Calu3 (cell line): ENCODE measurements around the gene TTC19. TPM values are rescaled to one million over a fixed set of nuclear protein-coding genes. Genes with fewer than 3 reads are reported as not detected.

Source experiments
- BruUV-seq: library from RNA; stranded (reverse); fragments of 400-500 nt; replicated peaks from 2 replicates; lab custom pipeline; 2021; lab: Mats Ljungman, UMichigan
- CTCF ChIA-PET: fragments of 300-600 bp; sonication (Branson Sonifier 250); formaldehyde crosslinking; loops from one replicate; lab custom pipeline; 2022; ENCODE audit warnings: antibody characterized with exemption; lab: Charles Lee
- DNase-seq: peaks from one replicate; pipeline ENCODE4 v3.0.0; 2022
- H3K27ac Mint-ChIP-seq: one replicate; pipeline ENCODE4 v1.8.0; 2022; ENCODE audit warnings: mixed read lengths; ENCODE audit not compliant: unreplicated experiment
- H3K27me3 Mint-ChIP-seq: one replicate; pipeline ENCODE4 v1.8.0; 2022; ENCODE audit warnings: mixed read lengths; ENCODE audit not compliant: unreplicated experiment
- H3K36me3 Mint-ChIP-seq: one replicate; pipeline ENCODE4 v1.8.0; 2022; ENCODE audit warnings: mild to moderate bottlenecking, moderate library complexity, mixed read lengths; ENCODE audit not compliant: insufficient read depth, unreplicated experiment
- H3K4me1 Mint-ChIP-seq: one replicate; pipeline ENCODE4 v1.8.0; 2022; ENCODE audit warnings: mild to moderate bottlenecking, low read depth, mixed read lengths; ENCODE audit not compliant: unreplicated experiment
- H3K4me3 Mint-ChIP-seq: one replicate; pipeline ENCODE4 v1.8.0; 2022; ENCODE audit warnings: mild to moderate bottlenecking, low read depth, moderate library complexity, mixed read lengths; ENCODE audit not compliant: unreplicated experiment
- H3K9me3 Mint-ChIP-seq: one replicate; pipeline ENCODE4 v1.8.0; 2022; ENCODE audit warnings: low read depth, mixed read lengths; ENCODE audit not compliant: unreplicated experiment
- intact Hi-C: fragments of 100-400 bp; cut with micrococcal nuclease; formaldehyde crosslinking; loops from one replicate; pipeline ENCODE4 v1.10.0; 2022; ENCODE audit not compliant: unreplicated experiment
- total RNA-seq: library from RNA; stranded (reverse); gene quantifications from 2 replicates; pipeline ENCODE4 v1.2.3, GENCODE V29; 2022
- TF ChIP-seq, protein P1 (sequence below): fragments of 200-600 bp; IDR thresholded peaks from one replicate; pipeline ENCODE4 v1.8.0; 2022; ENCODE audit warnings: antibody characterized with exemption; ENCODE audit not compliant: unreplicated experiment

Gene TTC19
- total RNA-seq, 1 experiment from 2014 or later, result 30.3 TPM

DNA sequence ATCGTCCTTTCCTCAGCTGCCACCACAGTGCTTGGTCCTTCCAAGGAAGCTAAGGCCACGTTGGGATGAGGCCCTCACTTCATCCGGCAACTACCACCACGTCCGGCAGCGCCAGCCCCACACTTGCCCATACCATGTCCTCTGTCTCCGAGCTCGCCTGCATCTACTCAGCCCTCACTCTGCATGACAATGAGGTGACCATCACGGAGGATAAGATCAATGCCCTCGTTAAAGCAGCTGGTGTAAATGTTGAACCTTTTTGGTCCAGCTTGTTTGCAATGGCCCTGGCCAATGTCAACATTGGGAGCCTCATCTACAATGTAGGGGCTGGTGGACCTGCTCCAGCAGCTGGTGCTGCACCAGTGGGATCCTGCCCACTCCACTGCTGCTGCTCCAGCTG lies 44.9 kb downstream of the TTC19 start:
- DNase-seq, result no peak
- Mint-ChIP-seq H3K27ac (no peak overlapping the region), H3K9me3 (no peaks in the 10 kb centered on the region), H3K36me3 (peaks cover 46% of the 10 kb centered on the region), H3K27me3 (no peaks in the 10 kb centered on the region), H3K4me1 (peaks cover 10% of the 10 kb centered on the region), H3K4me3 (no peak overlapping the region)
- intact Hi-C loops, result no loop called here
- BruUV-seq, result no TSS peak
- TF ChIP-seq, protein P1, sequence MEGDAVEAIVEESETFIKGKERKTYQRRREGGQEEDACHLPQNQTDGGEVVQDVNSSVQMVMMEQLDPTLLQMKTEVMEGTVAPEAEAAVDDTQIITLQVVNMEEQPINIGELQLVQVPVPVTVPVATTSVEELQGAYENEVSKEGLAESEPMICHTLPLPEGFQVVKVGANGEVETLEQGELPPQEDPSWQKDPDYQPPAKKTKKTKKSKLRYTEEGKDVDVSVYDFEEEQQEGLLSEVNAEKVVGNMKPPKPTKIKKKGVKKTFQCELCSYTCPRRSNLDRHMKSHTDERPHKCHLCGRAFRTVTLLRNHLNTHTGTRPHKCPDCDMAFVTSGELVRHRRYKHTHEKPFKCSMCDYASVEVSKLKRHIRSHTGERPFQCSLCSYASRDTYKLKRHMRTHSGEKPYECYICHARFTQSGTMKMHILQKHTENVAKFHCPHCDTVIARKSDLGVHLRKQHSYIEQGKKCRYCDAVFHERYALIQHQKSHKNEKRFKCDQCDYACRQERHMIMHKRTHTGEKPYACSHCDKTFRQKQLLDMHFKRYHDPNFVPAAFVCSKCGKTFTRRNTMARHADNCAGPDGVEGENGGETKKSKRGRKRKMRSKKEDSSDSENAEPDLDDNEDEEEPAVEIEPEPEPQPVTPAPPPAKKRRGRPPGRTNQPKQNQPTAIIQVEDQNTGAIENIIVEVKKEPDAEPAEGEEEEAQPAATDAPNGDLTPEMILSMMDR, result no peak
- CTCF ChIA-PET, result no interaction called here

DNA sequence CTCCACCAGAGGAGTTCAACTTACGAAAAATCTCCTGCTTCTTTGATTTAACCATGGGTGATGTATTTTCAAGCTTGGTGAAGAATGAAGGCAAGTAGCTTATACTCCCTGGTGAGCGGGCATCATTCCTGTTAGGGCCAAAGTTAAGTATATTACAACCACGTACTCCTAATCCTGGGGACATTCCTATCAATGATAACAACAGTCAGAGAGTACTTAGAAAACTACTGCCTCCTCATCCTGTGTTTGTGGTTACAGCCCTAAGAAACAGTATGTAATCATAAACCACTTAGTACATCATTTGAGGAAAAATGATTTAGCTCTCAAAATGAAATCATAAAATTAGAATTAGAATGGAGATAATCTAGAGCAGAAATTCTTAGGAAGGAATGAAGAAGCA lies 47.3 kb downstream of the TTC19 start:
- intact Hi-C loops, result no loop called here
- TF ChIP-seq, protein P1, result no peak
- no TSS peak for BruUV-seq
- Mint-ChIP-seq H3K27me3 (no peaks in the 10 kb centered on the region), H3K27ac (no peak overlapping the region), H3K4me3 (no peak overlapping the region), H3K36me3 (peaks cover 30% of the 10 kb centered on the region), H3K4me1 (peaks cover 10% of the 10 kb centered on the region), H3K9me3 (no peaks in the 10 kb centered on the region)
- DNase-seq, result no peak
- CTCF ChIA-PET, result interaction anchor here (0.5 kb wide), 1 partner anchor 273 kb away, joined by 4 read pairs; no protein-coding TSS in a partner anchor

DNA sequence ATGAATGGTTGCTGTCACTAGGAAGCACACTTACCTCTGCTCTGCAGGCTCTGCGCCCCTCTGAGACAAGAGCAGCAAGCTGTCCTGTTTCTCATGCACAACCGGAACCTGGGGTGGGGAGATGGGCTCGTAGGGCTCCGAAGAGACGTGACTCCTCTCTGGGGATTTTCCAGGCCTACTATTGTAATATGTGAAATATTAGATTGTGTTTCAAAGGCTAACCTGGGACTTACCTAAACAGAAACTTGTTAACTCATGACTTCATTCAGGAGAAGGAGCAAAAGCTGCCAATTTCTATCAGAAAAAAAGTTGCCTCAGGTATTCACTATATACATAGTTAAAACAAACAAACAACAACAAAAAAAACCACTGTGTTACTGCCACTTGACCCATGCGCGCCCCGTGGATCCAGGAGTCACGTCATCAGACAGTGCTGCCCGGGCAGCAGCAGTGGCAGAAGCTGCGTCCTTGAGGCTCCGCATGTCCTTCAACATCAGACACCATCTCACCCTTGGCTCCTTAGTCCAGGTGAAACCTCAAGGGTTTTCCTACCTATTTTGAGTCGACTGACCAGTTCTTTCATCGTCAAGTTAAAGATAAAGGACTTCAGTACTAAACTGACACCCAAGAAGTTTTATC lies 49.3 kb downstream of the TTC19 start:
- intact Hi-C loops, result no loop called here

DNA sequence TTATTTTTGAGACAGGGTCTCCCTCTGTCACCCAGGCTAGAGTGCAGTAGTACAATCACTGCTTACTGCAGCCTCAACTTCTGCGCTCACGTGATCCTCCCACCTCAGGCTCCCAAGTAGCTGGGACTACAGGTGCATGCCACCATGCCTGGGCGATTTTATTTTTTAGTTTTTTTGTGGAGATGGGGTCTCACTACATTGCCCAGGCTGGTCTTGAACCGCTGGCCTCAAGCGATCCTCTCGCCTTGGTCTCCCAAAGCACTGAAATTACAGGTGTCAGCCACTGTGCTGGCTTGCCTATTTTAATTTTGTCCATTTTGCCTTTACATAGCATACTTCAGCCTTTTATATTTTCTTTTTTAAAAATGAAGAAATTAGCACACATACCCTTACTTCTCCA lies 51.2 kb downstream of the TTC19 start:
- H3K27ac Mint-ChIP-seq, result no peak overlapping the region
- no peaks in the 10 kb centered on the region for H3K9me3 Mint-ChIP-seq
- peaks cover 42% of the 10 kb centered on the region for H3K36me3 Mint-ChIP-seq
- DNase-seq, result no peak
- H3K4me1 Mint-ChIP-seq, result peaks cover 10% of the 10 kb centered on the region
- no peaks in the 10 kb centered on the region for H3K27me3 Mint-ChIP-seq
- TF ChIP-seq, protein P1, result no peak
- BruUV-seq, result no TSS peak
- CTCF ChIA-PET, result interaction anchor here (0.6 kb wide), 1 partner anchor 58 kb away, joined by 3 read pairs; no protein-coding TSS in a partner anchor
- H3K4me3 Mint-ChIP-seq, result no peak overlapping the region
- intact Hi-C loops, result no loop called here

More for the DNA sequence above, 49.3 kb downstream of the TTC19 start:
- H3K9me3 Mint-ChIP-seq, result no peaks in the 10 kb centered on the region
- H3K4me3 Mint-ChIP-seq, result no peak overlapping the region
- BruUV-seq, result no TSS peak
- H3K27ac Mint-ChIP-seq, result no peak overlapping the region
- TF ChIP-seq, protein P1, result no peak
- CTCF ChIA-PET, result no interaction called here
- H3K4me1 Mint-ChIP-seq, result peaks cover 10% of the 10 kb centered on the region
- H3K27me3 Mint-ChIP-seq, result no peaks in the 10 kb centered on the region
- peaks cover 45% of the 10 kb centered on the region for H3K36me3 Mint-ChIP-seq
- no peak for DNase-seq
